ENCODE results near the gene ITPR3.

ITPR3 gene

DNA sequence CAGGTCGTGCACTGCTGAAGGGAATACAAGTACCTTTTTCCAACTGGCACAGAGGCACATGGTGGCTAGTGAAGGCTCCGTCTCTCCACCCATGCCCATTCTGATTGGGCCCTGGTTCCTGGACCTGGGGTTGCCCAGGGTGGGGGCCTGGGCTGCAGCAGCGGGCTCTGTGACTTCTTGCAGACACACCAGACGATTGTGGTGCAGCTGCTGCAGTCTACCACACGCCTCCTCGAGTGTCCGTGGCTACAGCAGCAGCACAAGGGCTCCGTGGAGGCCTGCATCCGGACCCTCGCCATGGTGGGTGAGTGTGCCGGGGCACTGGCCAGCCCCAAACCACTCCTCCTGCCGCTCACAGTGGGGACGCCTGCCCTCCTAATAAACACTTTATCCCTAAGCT is 61.2 kb downstream of the ITPR3 start:
- no peaks in the 10 kb centered on the region for H4K20me1 ChIP-seq (ENCODE audit: insufficient read depth, low read length, poor library complexity, severe bottlenecking)
- no peaks in the 10 kb centered on the region for H3K4me1 ChIP-seq (ENCODE audit: insufficient read depth, low read length, poor library complexity, severe bottlenecking)
- no peaks in the 10 kb centered on the region for H3K9me3 ChIP-seq (ENCODE audit: insufficient read depth, low read depth, low read length)
- H3K27me3 ChIP-seq (ENCODE audit: insufficient read depth, low read length, poor library complexity, severe bottlenecking), result no peaks in the 10 kb centered on the region
- H3F3A ChIP-seq (ENCODE audit: low read depth), result no peaks in the 10 kb centered on the region
- no peak overlapping the region for H3K4me2 ChIP-seq (ENCODE audit: low read depth, low read length, poor library complexity, severe bottlenecking)
- no peak overlapping the region for H3K4me3 ChIP-seq (ENCODE audit: low read length, poor library complexity, severe bottlenecking)
- TF ChIP-seq EZH2phosphoT487 (IDR thresholded peaks at IDR 0.05; ENCODE audit: borderline replicate concordance) (no peak), CTCF (conservative IDR thresholded peaks at IDR 0.05; ENCODE audit: low read length) (no peak)
- H3K9me2 ChIP-seq (replicated peaks; ENCODE audit: low read depth, low read length), result no peaks in the 10 kb centered on the region
- H3K36me3 ChIP-seq (ENCODE audit: insufficient read depth, low read length), result peaks cover 46% of the 10 kb centered on the region; the same call in 1 of the 2 replicates
- no peak overlapping the region for H2AFZ ChIP-seq (ENCODE audit: low read length)
- no peaks in the 10 kb centered on the region for H3K79me2 ChIP-seq (ENCODE audit: insufficient read depth, low read length)
- no peak overlapping the region for H3K9ac ChIP-seq (ENCODE audit: low read depth, low read length, poor library complexity, severe bottlenecking)

GRCh38 chr6:33683051-33683571 is 62.0 kb downstream of the ITPR3 start:
- Histone ChIP-seq H4K20me1 (ENCODE audit: insufficient read depth, low read length, poor library complexity, severe bottlenecking) (no peaks in the 10 kb centered on the region), H3K27me3 (ENCODE audit: insufficient read depth, low read length, poor library complexity, severe bottlenecking) (no peaks in the 10 kb centered on the region), H3K9me2 (replicated peaks; ENCODE audit: low read depth, low read length) (no peaks in the 10 kb centered on the region), H3K79me2 (ENCODE audit: insufficient read depth, low read length) (no peaks in the 10 kb centered on the region), H2AFZ (ENCODE audit: low read length) (no peak overlapping the region), H3K36me3 (ENCODE audit: insufficient read depth, low read length) (peaks cover 42% of the 10 kb centered on the region; the same call in 1 of the 2 replicates), H3K4me1 (ENCODE audit: insufficient read depth, low read length, poor library complexity, severe bottlenecking) (no peaks in the 10 kb centered on the region), H3K9ac (ENCODE audit: low read depth, low read length, poor library complexity, severe bottlenecking) (no peak overlapping the region), H3K4me2 (ENCODE audit: low read depth, low read length, poor library complexity, severe bottlenecking) (no peak overlapping the region), H3K4me3 (ENCODE audit: low read length, poor library complexity, severe bottlenecking) (no peak overlapping the region), H3K9me3 (ENCODE audit: insufficient read depth, low read depth, low read length) (no peaks in the 10 kb centered on the region), H3F3A (ENCODE audit: low read depth) (no peaks in the 10 kb centered on the region)
- no peak for TF ChIP-seq EZH2phosphoT487 (IDR thresholded peaks at IDR 0.05; ENCODE audit: borderline replicate concordance)
- TF ChIP-seq CTCF (conservative IDR thresholded peaks at IDR 0.05; ENCODE audit: low read length), result no peak

- no peak for TF ChIP-seq CTCF (conservative IDR thresholded peaks at IDR 0.05; ENCODE audit: low read length)
- TF ChIP-seq EZH2phosphoT487 (IDR thresholded peaks at IDR 0.05; ENCODE audit: borderline replicate concordance), result no peak
- H3K79me2 ChIP-seq (ENCODE audit: insufficient read depth, low read length), result no peaks in the 10 kb centered on the region
- H3K4me3 ChIP-seq (ENCODE audit: low read length, poor library complexity, severe bottlenecking), result no peak overlapping the region
- H2AFZ ChIP-seq (ENCODE audit: low read length), result no peak overlapping the region
- no peaks in the 10 kb centered on the region for H3F3A ChIP-seq (ENCODE audit: low read depth)
- H3K9ac ChIP-seq (ENCODE audit: low read depth, low read length, poor library complexity, severe bottlenecking), result no peak overlapping the region
- peaks cover 45% of the 10 kb centered on the region; the same call in 1 of the 2 replicates for H3K36me3 ChIP-seq (ENCODE audit: insufficient read depth, low read length)
- H3K4me1 ChIP-seq (ENCODE audit: insufficient read depth, low read length, poor library complexity, severe bottlenecking), result no peaks in the 10 kb centered on the region
- H3K9me3 ChIP-seq (ENCODE audit: insufficient read depth, low read depth, low read length), result no peaks in the 10 kb centered on the region
- no peak overlapping the region for H3K4me2 ChIP-seq (ENCODE audit: low read depth, low read length, poor library complexity, severe bottlenecking)
- no peaks in the 10 kb centered on the region for H3K27me3 ChIP-seq (ENCODE audit: insufficient read depth, low read length, poor library complexity, severe bottlenecking)
- H3K9me2 ChIP-seq (replicated peaks; ENCODE audit: low read depth, low read length), result no peaks in the 10 kb centered on the region
- no peaks in the 10 kb centered on the region for H4K20me1 ChIP-seq (ENCODE audit: insufficient read depth, low read length, poor library complexity, severe bottlenecking)
These were observed 62.7 kb downstream of the ITPR3 start for GRCh38 chr6:33683576-33684427.
